Measurements from ENCODE around the gene ELFN1.

The ELFN1 gene

GRCh38 chr7:1642291-1642731 lies 27.8 kb upstream of the ELFN1 start:
- DNase-seq (ENCODE audit: low read depth, low spot score) = no peak

GRCh38 chr7:1643270-1644092 lies 26.6 kb upstream of the ELFN1 start:
- DNase-seq (ENCODE audit: low read depth, low spot score) = no peak

GRCh38 chr7:1644341-1645070 lies 25.6 kb upstream of the ELFN1 start:
- no peak for DNase-seq (ENCODE audit: low read depth, low spot score)

GRCh38 chr7:1645071-1645409 lies 25.0 kb upstream of the ELFN1 start:
- no peak for DNase-seq (ENCODE audit: low read depth, low spot score)

GRCh38 chr7:1645476-1645875 lies 24.6 kb upstream of the ELFN1 start:
- DNase-seq (ENCODE audit: low read depth, low spot score) = no peak

- DNase-seq (ENCODE audit: low read depth, low spot score) = no peak
Measured at GRCh38 chr7:1646391-1646790, 23.7 kb upstream of the ELFN1 start.

GRCh38 chr7:1646957-1647891 lies 22.9 kb upstream of the ELFN1 start:
- no peak for DNase-seq (ENCODE audit: low read depth, low spot score)

- DNase-seq (ENCODE audit: low read depth, low spot score) = no peak
Measured at GRCh38 chr7:1647961-1648672, 22.0 kb upstream of the ELFN1 start.

GRCh38 chr7:1649751-1650326 lies 20.2 kb upstream of the ELFN1 start:
- DNase-seq (ENCODE audit: low read depth, low spot score) = no peak

- no peak for DNase-seq (ENCODE audit: low read depth, low spot score)
Measured at GRCh38 chr7:1650363-1651030, 19.6 kb upstream of the ELFN1 start.

GRCh38 chr7:1651031-1651446 lies 19.0 kb upstream of the ELFN1 start:
- no peak for DNase-seq (ENCODE audit: low read depth, low spot score)

- DNase-seq (ENCODE audit: low read depth, low spot score) = no peak
Measured at GRCh38 chr7:1651891-1652290, 18.2 kb upstream of the ELFN1 start.

- no peak for DNase-seq (ENCODE audit: low read depth, low spot score)
Measured at GRCh38 chr7:1653500-1653899, 16.6 kb upstream of the ELFN1 start.

- no peak for DNase-seq (ENCODE audit: low read depth, low spot score)
Measured at GRCh38 chr7:1654111-1654510, 16.0 kb upstream of the ELFN1 start.

GRCh38 chr7:1654738-1655475 lies 15.2 kb upstream of the ELFN1 start:
- no peak for DNase-seq (ENCODE audit: low read depth, low spot score)

GRCh38 chr7:1659696-1660095 lies 10.4 kb upstream of the ELFN1 start:
- no peak for DNase-seq (ENCODE audit: low read depth, low spot score)

- no peak for DNase-seq (ENCODE audit: low read depth, low spot score)
Measured at GRCh38 chr7:1661461-1661860, 8.6 kb upstream of the ELFN1 start.

- no peak for DNase-seq (ENCODE audit: low read depth, low spot score)
Measured at GRCh38 chr7:1662101-1662500, 8.0 kb upstream of the ELFN1 start.

- no peak for DNase-seq (ENCODE audit: low read depth, low spot score)
Measured at GRCh38 chr7:1662767-1663166, 7.3 kb upstream of the ELFN1 start.

GRCh38 chr7:1663223-1663622 lies 6.9 kb upstream of the ELFN1 start:
- DNase-seq (ENCODE audit: low read depth, low spot score) = no peak

Measured in activated naive CD8-positive, alpha-beta T cell treated with anti-CD3 and anti-CD28 coated beads, Interleukin-2, amount 50 U/mL, for 16 hours (primary cell).